K562 (cell line): ENCODE data around the gene CHD3. TPM values are rescaled to one million over a fixed set of nuclear protein-coding genes. Genes with fewer than 3 reads are reported as not detected.

ENCODE experiments used
- ATAC-seq: fragments of 200-7000 bp; cut with Tn5 transposase; 3 replicates; pipeline ENCODE4 v1.9.1; 2020; ENCODE audit warnings: moderate library complexity
- BruUV-seq: library from RNA; stranded (reverse); fragments of 400-500 nt; replicated peaks from 2 replicates; lab custom pipeline; 2021; lab: Mats Ljungman, UMichigan
- CTCF ChIA-PET: fragments of 300-600 bp; formaldehyde crosslinking; extraction: SDS; loops from one replicate; lab custom pipeline; 2021; ENCODE audit warnings: low intra/inter-chr PET ratio; lab: Yijun Ruan, JAX
- POLR2A ChIA-PET: fragments of 300-600, 350-650 bp; sonication (Branson Sonifier 250); formaldehyde crosslinking; extraction: SDS; loops from one replicate; lab custom pipeline; 2021; ENCODE audit warnings: antibody characterized with exemption, inconsistent platforms; lab: Yijun Ruan, JAX
- DNase-seq, 4 experiments: peaks; one replicate each; pipeline versions ENCODE4 v3.0.0 to v3.0.0-alpha.2; 2011 to 2018; ENCODE audit warnings: low spot score in 3 of 4, mixed read lengths in 3 of 4; ENCODE audit errors: extremely low read depth in 1 of 4
- FAIRE-seq: peaks from 2 replicates; lab custom pipeline; 2011; peaks lifted over from hg19 to GRCh38; lab: Jason Lieb, UNC
- H2AFZ ChIP-seq: 2 replicates; pipeline ENCODE4 v1.6.0; 2011; ENCODE audit warnings: low read depth, low read length, control low read depth, inconsistent platforms
- H3K27ac ChIP-seq: fragments of 200-600 bp; 3 replicates; pipeline ENCODE4 v1.8.0; 2011; ENCODE audit warnings: low read depth, mild to moderate bottlenecking, control low read depth, inconsistent platforms, low read length, moderate library complexity, mixed read lengths; ENCODE audit errors: extremely low read depth
- H3K27me3 ChIP-seq, 2 experiments: fragments of 300-600 bp in 1 of 2; 2 replicates in 1 of 2; 3 replicates in 1 of 2; pipeline versions ENCODE4 v1.6.0 to v1.8.0; 2011; ENCODE audit warnings: inconsistent platforms in 2 of 2, low read length in 2 of 2, mild to moderate bottlenecking in 1 of 2, mixed read lengths in 1 of 2, moderate library complexity in 1 of 2; ENCODE audit not compliant: control insufficient read depth in 2 of 2, insufficient read depth in 2 of 2
- H3K36me3 ChIP-seq: fragments of 300-600 bp; 3 replicates; pipeline ENCODE4 v1.8.0; 2011; ENCODE audit warnings: mild to moderate bottlenecking, low read length, inconsistent platforms; ENCODE audit not compliant: control insufficient read depth, insufficient read depth
- H3K4me1 ChIP-seq, 2 experiments: fragments of 200-600 bp in 1 of 2; replicated peaks in 1 of 2; 2 replicates in 1 of 2; 3 replicates in 1 of 2; pipeline versions ENCODE4 v1.5.1 to v1.8.0; 2011; ENCODE audit warnings: inconsistent platforms in 2 of 2, low read length in 2 of 2, mild to moderate bottlenecking in 1 of 2, mixed read lengths in 1 of 2, moderate library complexity in 1 of 2; ENCODE audit not compliant: control insufficient read depth in 2 of 2, insufficient read depth in 2 of 2
- H3K4me2 ChIP-seq: 2 replicates; pipeline ENCODE4 v1.6.1; 2011; ENCODE audit warnings: low read length, control low read depth, inconsistent platforms, mixed read lengths; ENCODE audit not compliant: insufficient read depth
- H3K4me3 ChIP-seq: fragments of 200-600 bp; sonication (generic), shearing (Covaris generic); 2 replicates; pipeline ENCODE4 v1.5.1; 2016; ENCODE audit warnings: control low read depth, inconsistent platforms
- H3K79me2 ChIP-seq: fragments of 200-600 bp; 3 replicates; pipeline ENCODE4 v1.8.0; 2011; ENCODE audit warnings: low read length, inconsistent platforms; ENCODE audit not compliant: control insufficient read depth, insufficient read depth
- H3K9ac ChIP-seq, 2 experiments: 2 replicates each; pipeline versions ENCODE4 v1.6.0 to v1.6.1; 2011; ENCODE audit warnings: low read depth in 2 of 2, low read length in 2 of 2, control low read depth in 1 of 2, inconsistent platforms in 1 of 2, mild to moderate bottlenecking in 1 of 2, mixed read lengths in 1 of 2; ENCODE audit not compliant: insufficient read depth in 1 of 2
- H3K9me1 ChIP-seq: one replicate; pipeline ENCODE4 v1.6.0; 2011; ENCODE audit warnings: inconsistent platforms, mild to moderate bottlenecking, low read length, moderate library complexity; ENCODE audit not compliant: control insufficient read depth, insufficient read depth
- H3K9me3 ChIP-seq: replicated peaks from 2 replicates; pipeline ENCODE4 v1.5.1; 2011; ENCODE audit warnings: low read depth, low read length, inconsistent platforms; ENCODE audit not compliant: control insufficient read depth, insufficient read depth
- H4K20me1 ChIP-seq: replicated peaks from 2 replicates; pipeline ENCODE4 v1.6.1; 2011; ENCODE audit warnings: low read length, inconsistent platforms, mixed read lengths; ENCODE audit not compliant: control insufficient read depth, insufficient read depth
- FOXJ3 ChIP-seq: sonication (generic); formaldehyde crosslinking; IDR thresholded peaks from 2 replicates; pipeline ENCODE4 v1.4.0; 2020; ENCODE audit warnings: mild to moderate bottlenecking, missing genetic modification reagents
- KDM5B ChIP-seq: fragments of 200-600 bp; sonication (generic); IDR thresholded peaks from 2 replicates; pipeline ENCODE4 v1.6.1; 2012; ENCODE audit warnings: low read depth, mild to moderate bottlenecking, moderate library complexity, low read length, control low read depth, inconsistent platforms; ENCODE audit not compliant: insufficient replicate concordance
- MNT ChIP-seq, 2 experiments: fragments of 450-650 bp; conservative IDR thresholded peaks; 2 replicates each; pipeline ENCODE4 v1.6.1; 2017; ENCODE audit warnings: mild to moderate bottlenecking in 2 of 2, moderate library complexity in 2 of 2
- USF2 ChIP-seq: sonication (generic); formaldehyde crosslinking; IDR thresholded peaks from 2 replicates; pipeline ENCODE4 v1.5.0; 2020; ENCODE audit warnings: missing genetic modification reagents
- ZNF609 ChIP-seq: sonication (generic); formaldehyde crosslinking; IDR thresholded peaks from 2 replicates; pipeline ENCODE4 v1.8.1; 2023; ENCODE audit warnings: missing genetic modification reagents, mild to moderate bottlenecking, borderline replicate concordance
- WGBS: fragments of 100-300 bp; shearing (Covaris generic); methylation state at CpG from one replicate; pipeline ENCODE4 v1.1.6; 2016; ENCODE audit warnings: low coverage, mixed read lengths; ENCODE audit not compliant: insufficient coverage; ENCODE audit errors: missing lambda C conversion rate; 5-methylcytosine and 5-hydroxymethylcytosine counted together
- in situ Hi-C: fragments of 300-500 bp; cut with MboI; formaldehyde crosslinking; loops from 4 replicates; pipeline ENCODE4 v1.15.0; 2018; ENCODE audit warnings: inconsistent platforms, mixed read lengths
- intact Hi-C: fragments of 100-400 bp; cut with micrococcal nuclease; formaldehyde crosslinking; loops from 2 replicates; pipeline ENCODE4 v1.14.2; 2022
- polyA plus RNA-seq, 8 experiments: library from polyadenylated mRNA; depleted of rRNA in 4 of 8; stranded (reverse) in 5 of 8; unstranded in 3 of 8; fragments of >200 nt; fragmentation: Nextera tagmentation in 2 of 8; fragmentation: Illumina TruSeq in 1 of 8; extraction: Ambion mirVana in 2 of 8; extraction: Trizol in 1 of 8; gene quantifications; 2 replicates each; pipeline versions ENCODE4 v1.2.1 to v1.2.3, GENCODE V29; 2011 to 2014; ENCODE audit warnings: inconsistent platforms in 1 of 8, missing spikeins in 1 of 8
- total RNA-seq, 7 experiments: library from RNA; depleted of rRNA in 6 of 7; stranded (reverse); fragments of >200 nt in 6 of 7; fragmentation: Illumina TruSeq in 2 of 7; extraction: Trizol in 2 of 7; gene quantifications; 2 replicates each; pipeline versions ENCODE4 v1.2.1 to v1.2.3, GENCODE V29; 2011 to 2021; ENCODE audit warnings: low replicate concordance in 1 of 7

The CHD3 gene
- total and polyA plus RNA-seq, 9 of the 15 experiments (the other 6 are each of a cell fraction or from before 2014, with no cell fraction given) = 0.39 to 38.2 (median 21.2) TPM

- peak; percentile 13 to 45 for TF ChIP-seq MNT (conservative IDR thresholded peaks at IDR 0.05)
- TF ChIP-seq, all 486 proteins: peak for 128
Measured at GRCh38 chr17:7856811-7857712, 31.5 kb upstream of the CHD3 start, which contains the start of gene NAA38 (continued).

GRCh38 chr17:7857713-7858521 is 30.7 kb upstream of the CHD3 start, which contains the start of gene CYB5D1:
CYB5D1 (plus strand) TSS chr17:7858003; CDS start chr17:7858135, 132 bp downstream.
- peak within 1 kb of the TSS; percentile 65 for H3K4me3 ChIP-seq
- H3K79me2 ChIP-seq = peaks cover 12% of the 10 kb centered on the region
- no peaks in the 10 kb centered on the region for H3K27me3 ChIP-seq
- in situ Hi-C loops (no loop called here), intact Hi-C loops (loop anchor here (1.0 to 10.0 kb wide), 5 partner anchors 20 to 113 kb away; partner anchors contain the start of gene KDM6B)
- no peaks in the 10 kb centered on the region for H3K9me1 ChIP-seq
- no peaks in the 10 kb centered on the region for H4K20me1 ChIP-seq
- H3K9me3 ChIP-seq = no peaks in the 10 kb centered on the region
- BruUV-seq = TSS peak; percentile 39
- 1% methylated on average over 47 of the region's 48 CpGs for WGBS
- peaks cover 11 to 42% of the 10 kb centered on the region in 2 experiments; a peak in 4 of 5 replicates for H3K4me1 ChIP-seq
- DNase-seq = peak; percentile 57 to 91 (median 64)
- H2AFZ ChIP-seq = peak within 1 kb of the TSS; percentile 99
- H3K4me2 ChIP-seq = peak within 1 kb of the TSS; percentile 93
- CTCF ChIA-PET = interaction anchor here (1.0 to 1.3 kb wide), 2 partner anchors 112 to 114 kb away, joined by 4 to 6 read pairs; no protein-coding TSS in a partner anchor
- POLR2A ChIA-PET = interaction anchor here (0.5 to 2.9 kb wide), 18 partner anchors 8 to 205 kb away, joined by 3 to 17 read pairs (median 4); no protein-coding TSS in a partner anchor
- peaks cover 19% of the 10 kb centered on the region; the same call in 2 of the 3 replicates for H3K36me3 ChIP-seq
- peak; percentile 42 for ATAC-seq
- peak within 1 kb of the TSS; percentile 94 for H3K27ac ChIP-seq
- no peak for FAIRE-seq
- peak within 1 kb of the TSS; percentile 88 to 94 for H3K9ac ChIP-seq
- TF ChIP-seq KDM5B (no peak), ZNF609 (CRISPR knock-in tag) (0 out of 2 replicates have a peak, but pooled peaks have one; percentile 5), FOXJ3 (CRISPR knock-in tag) (0 out of 2 replicates have a peak, but pooled peaks have one; percentile 4), USF2 (CRISPR knock-in tag) (peak; percentile 71)
